ENCODE measurements around the gene RNASE8. TPM values are rescaled to one million over a fixed set of nuclear protein-coding genes. Genes with fewer than 3 reads are reported as not detected.

The RNASE8 gene
- polyA plus RNA-seq, 1 donor from 2014 or later, result not detected

DNA sequence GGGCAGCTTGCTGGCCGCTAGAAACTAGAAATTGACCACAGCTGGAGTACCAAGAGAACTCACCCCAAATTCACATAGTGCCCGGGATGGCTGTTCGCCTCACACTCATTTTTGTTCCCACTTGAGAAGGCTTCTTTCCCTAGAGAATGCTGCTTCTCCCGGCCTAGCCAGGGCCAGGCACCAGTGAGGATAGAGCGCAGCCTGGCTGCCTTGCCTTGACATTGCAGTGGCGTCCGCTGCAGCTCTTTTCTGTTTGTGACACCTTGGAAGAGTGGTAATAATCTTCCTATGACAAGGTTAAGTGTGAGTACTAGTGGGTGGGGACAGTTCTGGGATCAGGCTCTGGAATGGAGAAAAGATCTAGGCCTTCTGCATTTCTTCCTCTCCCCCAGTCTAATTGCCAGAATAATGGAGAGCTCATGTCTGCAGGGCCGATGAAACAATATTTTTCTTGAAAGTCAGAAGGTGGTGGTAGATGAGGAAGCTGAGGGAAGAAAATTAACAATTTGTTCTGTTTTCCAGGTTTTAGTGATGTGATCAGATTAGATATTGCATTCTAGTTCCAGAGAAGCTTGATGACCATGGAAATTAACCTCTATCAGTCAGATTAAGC, 46.9 kb downstream of the RNASE8 start:
- TF ChIP-seq EZH2 (IDR thresholded peaks at IDR 0.05; ENCODE audit: borderline replicate concordance, insufficient read depth, low read length, poor library complexity, severe bottlenecking) (no peak), TAF1 (IDR thresholded peaks at IDR 0.05; ENCODE audit: low read depth) (no peak), SMC3 (conservative IDR thresholded peaks at IDR 0.05; ENCODE audit: poor library complexity) (peak; percentile 98), EP300 (conservative IDR thresholded peaks at IDR 0.05; ENCODE audit: poor library complexity, severe bottlenecking) (no peak), MXI1 (conservative IDR thresholded peaks at IDR 0.05; ENCODE audit: poor library complexity, severe bottlenecking) (no peak), REST (IDR thresholded peaks at IDR 0.05; ENCODE audit: borderline replicate concordance) (no peak), RAD21 (conservative IDR thresholded peaks at IDR 0.05) (peak; percentile 99), POLR2AphosphoS5 (IDR thresholded peaks at IDR 0.05) (peak; percentile 62), CTCF (IDR thresholded peaks at IDR 0.05; ENCODE audit: poor library complexity, severe bottlenecking) (peak; percentile 99)
- no peaks in the 10 kb centered on the region for H3K36me3 ChIP-seq (ENCODE audit: insufficient read depth, low read length)
- H3K27ac ChIP-seq (ENCODE audit: low read length), result peak overlapping the region; percentile 98
- H3K27me3 ChIP-seq (ENCODE audit: insufficient read depth, low read depth, low read length), result no peaks in the 10 kb centered on the region
- peaks cover 14% of the 10 kb centered on the region for H3K79me2 ChIP-seq (replicated peaks; ENCODE audit: insufficient read depth, low read length)
- H3K9ac ChIP-seq (ENCODE audit: low read length), result peak overlapping the region; percentile 97
- H3K9me3 ChIP-seq (ENCODE audit: low read length), result no peaks in the 10 kb centered on the region
- peak overlapping the region; percentile 86 for H3K4me3 ChIP-seq (ENCODE audit: low read length)
- peak overlapping the region; percentile 86 for H2AFZ ChIP-seq (ENCODE audit: low read depth, low read length)
- H3K9me2 ChIP-seq (ENCODE audit: insufficient read depth, low read length), result no peaks in the 10 kb centered on the region
- peak overlapping the region; percentile 99 for H3K4me2 ChIP-seq (ENCODE audit: low read length)
- H4K20me1 ChIP-seq (ENCODE audit: insufficient read depth), result no peaks in the 10 kb centered on the region
- peaks cover 6% of the 10 kb centered on the region for H3F3A ChIP-seq (ENCODE audit: insufficient read depth, low read length, poor library complexity, severe bottlenecking)

- Histone ChIP-seq H3K9me3 (ENCODE audit: low read length) (no peaks in the 10 kb centered on the region), H3K4me2 (ENCODE audit: low read length) (no peak overlapping the region), H4K20me1 (ENCODE audit: insufficient read depth) (no peaks in the 10 kb centered on the region), H3K9ac (ENCODE audit: low read length) (peak overlapping the region; percentile 97), H3F3A (ENCODE audit: insufficient read depth, low read length, poor library complexity, severe bottlenecking) (peaks cover 6% of the 10 kb centered on the region), H3K9me2 (ENCODE audit: insufficient read depth, low read length) (no peaks in the 10 kb centered on the region), H3K27ac (ENCODE audit: low read length) (peak overlapping the region; percentile 98), H3K36me3 (ENCODE audit: insufficient read depth, low read length) (no peaks in the 10 kb centered on the region), H2AFZ (ENCODE audit: low read depth, low read length) (no peak overlapping the region), H3K79me2 (replicated peaks; ENCODE audit: insufficient read depth, low read length) (peaks cover 9% of the 10 kb centered on the region), H3K4me3 (ENCODE audit: low read length) (peak overlapping the region; percentile 86), H3K27me3 (ENCODE audit: insufficient read depth, low read depth, low read length) (no peaks in the 10 kb centered on the region)
- TF ChIP-seq RAD21 (conservative IDR thresholded peaks at IDR 0.05), result no peak
- no peak for TF ChIP-seq EP300 (conservative IDR thresholded peaks at IDR 0.05; ENCODE audit: poor library complexity, severe bottlenecking)
- TF ChIP-seq SMC3 (conservative IDR thresholded peaks at IDR 0.05; ENCODE audit: poor library complexity), result no peak
- no peak for TF ChIP-seq EZH2 (IDR thresholded peaks at IDR 0.05; ENCODE audit: borderline replicate concordance, insufficient read depth, low read length, poor library complexity, severe bottlenecking)
- TF ChIP-seq TAF1 (IDR thresholded peaks at IDR 0.05; ENCODE audit: low read depth), result no peak
- no peak for TF ChIP-seq POLR2AphosphoS5 (IDR thresholded peaks at IDR 0.05)
- no peak for TF ChIP-seq MXI1 (conservative IDR thresholded peaks at IDR 0.05; ENCODE audit: poor library complexity, severe bottlenecking)
- no peak for TF ChIP-seq CTCF (IDR thresholded peaks at IDR 0.05; ENCODE audit: poor library complexity, severe bottlenecking)
- TF ChIP-seq REST (IDR thresholded peaks at IDR 0.05; ENCODE audit: borderline replicate concordance), result no peak
These were observed 47.5 kb downstream of the RNASE8 start for GRCh38 chr14:21105095-21105494.
